WTC11 (cell line): ENCODE results near the gene PLA2G4F. TPM values are rescaled to one million over a fixed set of nuclear protein-coding genes. Genes with fewer than 3 reads are reported as not detected.

Experiments used
- ATAC-seq: fragments of 200-7000 bp; cut with Tn5 transposase; 2 replicates; pipeline ENCODE4 v1.10.0; 2021; ENCODE audit warnings: mild to moderate bottlenecking, moderate library complexity
- CTCF ChIA-PET: fragments of 300-600 bp; sonication (Branson Sonifier 250); formaldehyde crosslinking; loops from one replicate; lab custom pipeline; 2021; ENCODE audit warnings: antibody characterized with exemption; lab: Charles Lee
- POLR2A ChIA-PET: fragments of 350-600 bp; sonication (Branson Sonifier 250); formaldehyde crosslinking; loops from one replicate; lab custom pipeline; 2021; ENCODE audit warnings: antibody characterized with exemption; lab: Charles Lee
- DNase-seq: peaks from one replicate; pipeline ENCODE4 v3.0.0; 2021; ENCODE audit warnings: low spot score
- H3K27ac Mint-ChIP-seq: 2 replicates; pipeline ENCODE4 v1.8.0; 2021; ENCODE audit warnings: mixed read lengths
- H3K27me3 Mint-ChIP-seq: 2 replicates; pipeline ENCODE4 v1.8.0; 2021; ENCODE audit warnings: low read depth, mild to moderate bottlenecking, moderate library complexity, mixed read lengths
- H3K36me3 Mint-ChIP-seq: 2 replicates; pipeline ENCODE4 v1.8.0; 2021; ENCODE audit warnings: mixed read lengths
- H3K4me1 Mint-ChIP-seq: 2 replicates; pipeline ENCODE4 v1.8.0; 2022; ENCODE audit warnings: mixed read lengths
- H3K4me3 Mint-ChIP-seq: 2 replicates; pipeline ENCODE4 v1.8.0; 2021; ENCODE audit warnings: mild to moderate bottlenecking, moderate library complexity, mixed read lengths
- H3K9me3 Mint-ChIP-seq: 2 replicates; pipeline ENCODE4 v1.8.0; 2021; ENCODE audit warnings: mixed read lengths
- ATF3 ChIP-seq: sonication (generic); formaldehyde crosslinking; conservative IDR thresholded peaks from 2 replicates; pipeline ENCODE4 v1.8.1; 2022; ENCODE audit warnings: mild to moderate bottlenecking, missing genetic modification reagents
- CREB1 ChIP-seq: sonication (generic); formaldehyde crosslinking; IDR thresholded peaks from 2 replicates; pipeline ENCODE4 v1.8.0; 2023; ENCODE audit warnings: mild to moderate bottlenecking, missing genetic modification reagents
- EMX1 ChIP-seq: fragments of 250-450 bp; sonication (Bioruptor Pico); IDR thresholded peaks from 2 replicates; pipeline ENCODE4 v1.8.0; 2021; ENCODE audit warnings: mild to moderate bottlenecking
- FOXK1 ChIP-seq: sonication (generic); formaldehyde crosslinking; IDR thresholded peaks from 2 replicates; pipeline ENCODE4 v1.8.0; 2022; ENCODE audit warnings: mild to moderate bottlenecking, moderate library complexity, missing genetic modification reagents
- FOXP1 ChIP-seq: sonication (generic); formaldehyde crosslinking; IDR thresholded peaks from 2 replicates; pipeline ENCODE4 v1.8.0; 2022; ENCODE audit warnings: missing genetic modification reagents, mild to moderate bottlenecking, moderate library complexity, borderline replicate concordance
- FOXP4 ChIP-seq: sonication (generic); formaldehyde crosslinking; IDR thresholded peaks from 2 replicates; pipeline ENCODE4 v1.8.0; 2022; ENCODE audit warnings: mild to moderate bottlenecking, missing genetic modification reagents
- GRHL2 ChIP-seq: fragments of 250-450 bp; sonication (Bioruptor Pico); IDR thresholded peaks from 2 replicates; pipeline ENCODE4 v1.8.0; 2022; ENCODE audit warnings: mild to moderate bottlenecking, moderate library complexity; ENCODE audit not compliant: insufficient replicate concordance, severe bottlenecking
- KAT7 ChIP-seq: sonication (generic); formaldehyde crosslinking; IDR thresholded peaks from 2 replicates; pipeline ENCODE4 v1.8.1; 2023; ENCODE audit warnings: missing genetic modification reagents, mild to moderate bottlenecking, borderline replicate concordance
- NR1H2 ChIP-seq: sonication (generic); formaldehyde crosslinking; IDR thresholded peaks from 2 replicates; pipeline ENCODE4 v1.9.0; 2021; ENCODE audit warnings: mild to moderate bottlenecking, moderate library complexity, missing genetic modification reagents
- NR3C1 ChIP-seq: sonication (generic); formaldehyde crosslinking; conservative IDR thresholded peaks from 2 replicates; pipeline ENCODE4 v1.8.1; 2023; ENCODE audit warnings: low read depth, mild to moderate bottlenecking, missing genetic modification reagents
- RELA ChIP-seq: sonication (generic); formaldehyde crosslinking; IDR thresholded peaks from 2 replicates; pipeline ENCODE4 v1.8.1; 2022; ENCODE audit warnings: missing genetic modification reagents, mild to moderate bottlenecking, borderline replicate concordance
- SMAD3 ChIP-seq: sonication (generic); formaldehyde crosslinking; IDR thresholded peaks from 2 replicates; pipeline ENCODE4 v1.8.0; 2022; ENCODE audit warnings: missing genetic modification reagents, mild to moderate bottlenecking, borderline replicate concordance
- SMAD4 ChIP-seq: sonication (generic); formaldehyde crosslinking; IDR thresholded peaks from 2 replicates; pipeline ENCODE4 v1.8.0; 2022; ENCODE audit warnings: mild to moderate bottlenecking, missing genetic modification reagents
- ZMAT4 ChIP-seq: fragments of 250-450 bp; sonication (Bioruptor Pico); IDR thresholded peaks from 2 replicates; pipeline ENCODE4 v1.9.0; 2021; ENCODE audit warnings: mild to moderate bottlenecking
- ZNF671 ChIP-seq: fragments of 250-450 bp; sonication (Bioruptor Pico); IDR thresholded peaks from 2 replicates; pipeline ENCODE4 v1.8.0; 2021; ENCODE audit warnings: mild to moderate bottlenecking
- total RNA-seq: library from RNA; stranded (reverse); gene quantifications from 3 replicates; pipeline ENCODE4 v1.2.3, GENCODE V29; 2021
- TF ChIP-seq, protein P1 (sequence below): sonication (generic); formaldehyde crosslinking; IDR thresholded peaks from 2 replicates; pipeline ENCODE4 v1.8.1; 2022; ENCODE audit warnings: mild to moderate bottlenecking, missing genetic modification reagents, moderate library complexity, borderline replicate concordance
- TF ChIP-seq, protein P2 (sequence below): sonication (generic); formaldehyde crosslinking; IDR thresholded peaks from 2 replicates; pipeline ENCODE4 v1.8.1; 2023; ENCODE audit warnings: mild to moderate bottlenecking, missing genetic modification reagents, moderate library complexity
- TF ChIP-seq, protein P3 (sequence below): sonication (generic); formaldehyde crosslinking; IDR thresholded peaks from 2 replicates; pipeline ENCODE4 v1.8.0; 2023; ENCODE audit warnings: missing genetic modification reagents
- TF ChIP-seq, protein P4 (sequence below): sonication (generic); formaldehyde crosslinking; conservative IDR thresholded peaks from 2 replicates; pipeline ENCODE4 v1.8.1; 2023; ENCODE audit warnings: mild to moderate bottlenecking, low read depth, missing genetic modification reagents, moderate library complexity
- TF ChIP-seq, protein P5 (sequence below): fragments of 250-450 bp; sonication (Bioruptor Pico); IDR thresholded peaks from 2 replicates; pipeline ENCODE4 v1.9.0; 2021; ENCODE audit warnings: moderate library complexity, mild to moderate bottlenecking, inconsistent platforms, borderline replicate concordance

The PLA2G4F gene
- total RNA-seq, 1 experiment from 2014 or later = 0.11 TPM

- no peak overlapping the region for H3K4me3 Mint-ChIP-seq
Measured at GRCh38 chr15:42140383-42141070, 15.9 kb downstream of the PLA2G4F start.

More at GRCh38 chr15:42140383-42141070, 15.9 kb downstream of the PLA2G4F start:
- Mint-ChIP-seq H3K27me3 (no peaks in the 10 kb centered on the region), H3K4me1 (no peaks in the 10 kb centered on the region), H3K27ac (no peak overlapping the region), H3K36me3 (no peaks in the 10 kb centered on the region; the same call in 1 of the 2 replicates), H3K9me3 (peaks cover 15% of the 10 kb centered on the region)
- TF ChIP-seq, protein P1, sequence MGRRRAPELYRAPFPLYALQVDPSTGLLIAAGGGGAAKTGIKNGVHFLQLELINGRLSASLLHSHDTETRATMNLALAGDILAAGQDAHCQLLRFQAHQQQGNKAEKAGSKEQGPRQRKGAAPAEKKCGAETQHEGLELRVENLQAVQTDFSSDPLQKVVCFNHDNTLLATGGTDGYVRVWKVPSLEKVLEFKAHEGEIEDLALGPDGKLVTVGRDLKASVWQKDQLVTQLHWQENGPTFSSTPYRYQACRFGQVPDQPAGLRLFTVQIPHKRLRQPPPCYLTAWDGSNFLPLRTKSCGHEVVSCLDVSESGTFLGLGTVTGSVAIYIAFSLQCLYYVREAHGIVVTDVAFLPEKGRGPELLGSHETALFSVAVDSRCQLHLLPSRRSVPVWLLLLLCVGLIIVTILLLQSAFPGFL = no peak
- TF ChIP-seq FOXP1 (CRISPR knock-in tag) (no peak), FOXK1 (no peak), KAT7 (CRISPR knock-in tag) (no peak), RELA (CRISPR knock-in tag) (no peak), ATF3 (CRISPR knock-in tag) (no peak), GRHL2 (no peak), CREB1 (CRISPR knock-in tag) (no peak), FOXP4 (no peak), EMX1 (no peak), SMAD3 (CRISPR knock-in tag) (no peak), SMAD4 (CRISPR knock-in tag) (no peak), NR1H2 (CRISPR knock-in tag) (no peak), ZNF671 (CRISPR knock-in tag) (no peak), ZMAT4 (CRISPR knock-in tag) (no peak), NR3C1 (CRISPR knock-in tag) (no peak)
- TF ChIP-seq, protein P2, sequence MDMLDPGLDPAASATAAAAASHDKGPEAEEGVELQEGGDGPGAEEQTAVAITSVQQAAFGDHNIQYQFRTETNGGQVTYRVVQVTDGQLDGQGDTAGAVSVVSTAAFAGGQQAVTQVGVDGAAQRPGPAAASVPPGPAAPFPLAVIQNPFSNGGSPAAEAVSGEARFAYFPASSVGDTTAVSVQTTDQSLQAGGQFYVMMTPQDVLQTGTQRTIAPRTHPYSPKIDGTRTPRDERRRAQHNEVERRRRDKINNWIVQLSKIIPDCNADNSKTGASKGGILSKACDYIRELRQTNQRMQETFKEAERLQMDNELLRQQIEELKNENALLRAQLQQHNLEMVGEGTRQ (CRISPR knock-in tag) = no peak
- TF ChIP-seq, protein P3, sequence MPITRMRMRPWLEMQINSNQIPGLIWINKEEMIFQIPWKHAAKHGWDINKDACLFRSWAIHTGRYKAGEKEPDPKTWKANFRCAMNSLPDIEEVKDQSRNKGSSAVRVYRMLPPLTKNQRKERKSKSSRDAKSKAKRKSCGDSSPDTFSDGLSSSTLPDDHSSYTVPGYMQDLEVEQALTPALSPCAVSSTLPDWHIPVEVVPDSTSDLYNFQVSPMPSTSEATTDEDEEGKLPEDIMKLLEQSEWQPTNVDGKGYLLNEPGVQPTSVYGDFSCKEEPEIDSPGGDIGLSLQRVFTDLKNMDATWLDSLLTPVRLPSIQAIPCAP (CRISPR knock-in tag) = no peak
- TF ChIP-seq, protein P4, sequence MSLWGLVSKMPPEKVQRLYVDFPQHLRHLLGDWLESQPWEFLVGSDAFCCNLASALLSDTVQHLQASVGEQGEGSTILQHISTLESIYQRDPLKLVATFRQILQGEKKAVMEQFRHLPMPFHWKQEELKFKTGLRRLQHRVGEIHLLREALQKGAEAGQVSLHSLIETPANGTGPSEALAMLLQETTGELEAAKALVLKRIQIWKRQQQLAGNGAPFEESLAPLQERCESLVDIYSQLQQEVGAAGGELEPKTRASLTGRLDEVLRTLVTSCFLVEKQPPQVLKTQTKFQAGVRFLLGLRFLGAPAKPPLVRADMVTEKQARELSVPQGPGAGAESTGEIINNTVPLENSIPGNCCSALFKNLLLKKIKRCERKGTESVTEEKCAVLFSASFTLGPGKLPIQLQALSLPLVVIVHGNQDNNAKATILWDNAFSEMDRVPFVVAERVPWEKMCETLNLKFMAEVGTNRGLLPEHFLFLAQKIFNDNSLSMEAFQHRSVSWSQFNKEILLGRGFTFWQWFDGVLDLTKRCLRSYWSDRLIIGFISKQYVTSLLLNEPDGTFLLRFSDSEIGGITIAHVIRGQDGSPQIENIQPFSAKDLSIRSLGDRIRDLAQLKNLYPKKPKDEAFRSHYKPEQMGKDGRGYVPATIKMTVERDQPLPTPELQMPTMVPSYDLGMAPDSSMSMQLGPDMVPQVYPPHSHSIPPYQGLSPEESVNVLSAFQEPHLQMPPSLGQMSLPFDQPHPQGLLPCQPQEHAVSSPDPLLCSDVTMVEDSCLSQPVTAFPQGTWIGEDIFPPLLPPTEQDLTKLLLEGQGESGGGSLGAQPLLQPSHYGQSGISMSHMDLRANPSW (CRISPR knock-in tag) = no peak
- TF ChIP-seq, protein P5, sequence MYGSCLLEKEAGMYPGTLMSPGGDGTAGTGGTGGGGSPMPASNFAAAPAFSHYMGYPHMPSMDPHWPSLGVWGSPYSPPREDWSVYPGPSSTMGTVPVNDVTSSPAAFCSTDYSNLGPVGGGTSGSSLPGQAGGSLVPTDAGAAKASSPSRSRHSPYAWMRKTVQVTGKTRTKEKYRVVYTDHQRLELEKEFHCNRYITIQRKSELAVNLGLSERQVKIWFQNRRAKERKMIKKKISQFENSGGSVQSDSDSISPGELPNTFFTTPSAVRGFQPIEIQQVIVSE (CRISPR knock-in tag) = no peak
- DNase-seq (no peak), ATAC-seq (no peak)
- CTCF ChIA-PET = interaction anchor here (3.4 to 3.8 kb wide), 2 partner anchors 57 to 244 kb away, joined by 41 to 142 read pairs; no protein-coding TSS in a partner anchor
- POLR2A ChIA-PET = no interaction called here
